Measurements from ENCODE around the gene ZNF518B. TPM values are rescaled to one million over a fixed set of nuclear protein-coding genes. Genes with fewer than 3 reads are reported as not detected.

Gene ZNF518B
- 10 to 100 TPM in 2 of 4 donors, 1 to 10 TPM in 2; 3.8 to 37.2 (median 14.5) TPM for total RNA-seq

- TF ChIP-seq, protein P1, sequence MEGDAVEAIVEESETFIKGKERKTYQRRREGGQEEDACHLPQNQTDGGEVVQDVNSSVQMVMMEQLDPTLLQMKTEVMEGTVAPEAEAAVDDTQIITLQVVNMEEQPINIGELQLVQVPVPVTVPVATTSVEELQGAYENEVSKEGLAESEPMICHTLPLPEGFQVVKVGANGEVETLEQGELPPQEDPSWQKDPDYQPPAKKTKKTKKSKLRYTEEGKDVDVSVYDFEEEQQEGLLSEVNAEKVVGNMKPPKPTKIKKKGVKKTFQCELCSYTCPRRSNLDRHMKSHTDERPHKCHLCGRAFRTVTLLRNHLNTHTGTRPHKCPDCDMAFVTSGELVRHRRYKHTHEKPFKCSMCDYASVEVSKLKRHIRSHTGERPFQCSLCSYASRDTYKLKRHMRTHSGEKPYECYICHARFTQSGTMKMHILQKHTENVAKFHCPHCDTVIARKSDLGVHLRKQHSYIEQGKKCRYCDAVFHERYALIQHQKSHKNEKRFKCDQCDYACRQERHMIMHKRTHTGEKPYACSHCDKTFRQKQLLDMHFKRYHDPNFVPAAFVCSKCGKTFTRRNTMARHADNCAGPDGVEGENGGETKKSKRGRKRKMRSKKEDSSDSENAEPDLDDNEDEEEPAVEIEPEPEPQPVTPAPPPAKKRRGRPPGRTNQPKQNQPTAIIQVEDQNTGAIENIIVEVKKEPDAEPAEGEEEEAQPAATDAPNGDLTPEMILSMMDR (IDR thresholded peaks at IDR 0.05) = no peak
- TF ChIP-seq POLR2A (IDR thresholded peaks at IDR 0.05) = peak in 1 of 4 donors; percentile 53
- Histone ChIP-seq H3K9me3 (no peaks in the 10 kb centered on the region), H3K27ac (peak within 1 kb of the TSS; percentile 49 to 86 (median 76)), H3K36me3 (peaks cover 0 to 27% (median 0%) of the 10 kb centered on the region in 3 donors), H3K4me1 (peaks cover 4 to 42% (median 10%) of the 10 kb centered on the region in 3 donors), H3K4me3 (peak within 1 kb of the TSS; percentile 33 to 85 (median 59)), H3K27me3 (peaks cover 0 to 42% (median 4%) of the 10 kb centered on the region in 4 donors)
- 3 to 60% methylated on average over 1 to 6 of the region's 60 CpGs for WGBS, 2 donors
- intact Hi-C loops (cut with DNase I) = no loop called here
- DNase-seq = no peak
These were observed at the start of gene ZNF518B for GRCh38 chr4:10457255-10457801. TSS of gene ZNF518B (minus strand) at chr4:10457426. CDS start at chr4:10446328, 11,098 bp downstream.

- WGBS, 2 donors = 78 to 82% methylated on average over 4 of the region's 4 CpGs
- no peak for DNase-seq
- Histone ChIP-seq H3K4me1 (no peaks in the 10 kb centered on the region), H3K4me3 (no peak overlapping the region), H3K36me3 (no peaks in the 10 kb centered on the region), H3K27ac (no peak overlapping the region), H3K27me3 (no peaks in the 10 kb centered on the region), H3K9me3 (no peaks in the 10 kb centered on the region)
- TF ChIP-seq, protein P1 (IDR thresholded peaks at IDR 0.05) = no peak
- TF ChIP-seq POLR2A (IDR thresholded peaks at IDR 0.05) = no peak
- intact Hi-C loops (cut with DNase I) = no loop called here
These were observed 48.9 kb upstream of the ZNF518B start for GRCh38 chr4:10506077-10506476.

DNA sequence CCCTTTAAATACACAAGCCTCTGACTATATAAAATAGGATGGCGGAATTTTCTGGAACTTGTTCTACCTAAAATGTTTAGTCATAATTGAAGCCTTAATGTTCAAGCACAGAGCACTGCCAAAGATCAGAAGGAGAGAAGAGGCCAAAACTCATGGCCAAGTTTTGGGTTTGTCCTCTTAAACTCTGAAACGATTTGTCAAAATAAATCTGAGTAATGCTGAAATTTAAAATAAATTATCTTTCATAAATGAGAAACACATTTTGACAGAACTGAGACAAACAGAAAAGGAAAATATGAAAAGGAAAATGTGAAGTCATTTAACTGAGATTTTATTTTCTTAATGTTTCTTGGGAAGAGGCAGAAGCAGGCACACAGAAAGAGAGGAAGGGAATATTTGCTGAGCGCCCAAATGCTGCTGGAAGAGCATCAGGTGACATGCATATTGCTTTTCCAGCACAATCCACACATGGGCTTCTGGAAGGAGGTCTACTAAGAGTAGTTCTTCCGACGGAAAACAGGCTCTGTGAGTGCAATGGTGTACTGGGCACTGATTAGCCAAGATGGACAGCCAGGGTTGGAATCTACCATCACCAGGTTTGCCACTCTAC is 47.4 kb upstream of the ZNF518B start:
- Histone ChIP-seq H3K27ac (no peak overlapping the region), H3K4me1 (no peaks in the 10 kb centered on the region), H3K4me3 (no peak overlapping the region), H3K9me3 (no peaks in the 10 kb centered on the region), H3K27me3 (no peaks in the 10 kb centered on the region), H3K36me3 (no peaks in the 10 kb centered on the region)
- WGBS, 2 donors = 55 to 64% methylated on average over 5 of the region's 5 CpGs
- intact Hi-C loops (cut with DNase I) = no loop called here
- no peak for DNase-seq
- no peak for TF ChIP-seq POLR2A (IDR thresholded peaks at IDR 0.05)
- TF ChIP-seq, protein P1 (IDR thresholded peaks at IDR 0.05) = no peak

DNA sequence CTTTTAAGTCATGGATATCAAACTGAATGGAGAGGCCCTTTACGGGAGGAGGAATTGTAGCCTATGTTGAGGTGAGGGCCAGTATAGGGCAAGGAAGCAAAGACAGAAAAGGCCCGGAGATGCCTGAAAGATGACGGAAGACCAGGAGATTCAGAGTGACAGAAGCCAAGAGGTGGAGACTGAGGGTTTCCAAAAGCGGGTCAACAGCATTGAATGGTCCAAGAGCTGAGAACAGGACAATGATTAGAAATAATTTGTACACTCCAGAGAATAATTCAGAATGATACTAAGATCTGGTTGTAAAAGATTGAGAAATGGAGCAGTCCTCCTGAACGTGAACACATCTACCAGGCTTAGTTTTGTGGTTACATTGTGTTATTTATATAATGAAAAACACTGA is 45.5 kb upstream of the ZNF518B start:
- Histone ChIP-seq H3K27ac (no peak overlapping the region), H3K27me3 (no peaks in the 10 kb centered on the region), H3K4me1 (no peaks in the 10 kb centered on the region), H3K36me3 (no peaks in the 10 kb centered on the region), H3K9me3 (no peaks in the 10 kb centered on the region), H3K4me3 (no peak overlapping the region)
- intact Hi-C loops (cut with DNase I) = no loop called here
- TF ChIP-seq, protein P1 (IDR thresholded peaks at IDR 0.05) = no peak
- TF ChIP-seq POLR2A (IDR thresholded peaks at IDR 0.05) = no peak
- 76 to 83% methylated on average over 5 of the region's 5 CpGs for WGBS, 2 donors
- DNase-seq = no peak

DNA sequence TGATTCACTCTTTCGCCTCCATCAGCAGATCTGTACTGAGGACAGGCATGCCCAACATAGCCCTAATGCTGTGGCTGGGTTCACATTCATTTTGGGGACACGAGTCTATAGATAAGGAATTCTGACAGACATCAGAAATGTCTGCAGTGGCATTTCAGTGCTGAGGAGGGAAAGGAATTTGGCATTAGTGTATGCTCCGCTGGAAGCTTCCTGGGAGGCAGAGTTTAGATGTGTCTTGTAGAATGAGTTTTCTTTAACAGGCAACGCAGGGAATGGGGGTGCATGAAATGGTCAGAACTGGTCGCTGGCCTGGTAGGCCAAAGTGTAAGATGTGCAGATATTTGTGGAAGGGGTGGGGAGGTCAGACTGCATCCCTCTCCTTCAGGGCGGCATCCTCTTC is 43.5 kb upstream of the ZNF518B start:
- WGBS, 2 donors = 73 to 77% methylated on average over 6 of the region's 6 CpGs
- no peaks in the 10 kb centered on the region for H3K4me1 ChIP-seq
- no peak overlapping the region for H3K27ac ChIP-seq
- intact Hi-C loops (cut with DNase I) = no loop called here
- no peak for TF ChIP-seq POLR2A (IDR thresholded peaks at IDR 0.05)
- TF ChIP-seq, protein P1 (IDR thresholded peaks at IDR 0.05) = no peak
- no peaks in the 10 kb centered on the region for H3K27me3 ChIP-seq
- H3K4me3 ChIP-seq = no peak overlapping the region
- no peak for DNase-seq
- no peaks in the 10 kb centered on the region for H3K9me3 ChIP-seq
- H3K36me3 ChIP-seq = no peaks in the 10 kb centered on the region

Measured in esophagus squamous epithelium (tissue), 5 donors.